ENCODE data around the gene CYB5RL. TPM values are rescaled to one million over a fixed set of nuclear protein-coding genes. Genes with fewer than 3 reads are reported as not detected.

The CYB5RL gene
- total and polyA plus RNA-seq, 2 of the 13 experiments (the other 11 are each of a cell fraction or from before 2014, with no cell fraction given) = 3.7 to 5.0 TPM

GRCh38 chr1:54199765-54200518, at the start of gene CYB5RL, which contains the start of gene MRPL37 (continued):
- TF ChIP-seq, protein P1, sequence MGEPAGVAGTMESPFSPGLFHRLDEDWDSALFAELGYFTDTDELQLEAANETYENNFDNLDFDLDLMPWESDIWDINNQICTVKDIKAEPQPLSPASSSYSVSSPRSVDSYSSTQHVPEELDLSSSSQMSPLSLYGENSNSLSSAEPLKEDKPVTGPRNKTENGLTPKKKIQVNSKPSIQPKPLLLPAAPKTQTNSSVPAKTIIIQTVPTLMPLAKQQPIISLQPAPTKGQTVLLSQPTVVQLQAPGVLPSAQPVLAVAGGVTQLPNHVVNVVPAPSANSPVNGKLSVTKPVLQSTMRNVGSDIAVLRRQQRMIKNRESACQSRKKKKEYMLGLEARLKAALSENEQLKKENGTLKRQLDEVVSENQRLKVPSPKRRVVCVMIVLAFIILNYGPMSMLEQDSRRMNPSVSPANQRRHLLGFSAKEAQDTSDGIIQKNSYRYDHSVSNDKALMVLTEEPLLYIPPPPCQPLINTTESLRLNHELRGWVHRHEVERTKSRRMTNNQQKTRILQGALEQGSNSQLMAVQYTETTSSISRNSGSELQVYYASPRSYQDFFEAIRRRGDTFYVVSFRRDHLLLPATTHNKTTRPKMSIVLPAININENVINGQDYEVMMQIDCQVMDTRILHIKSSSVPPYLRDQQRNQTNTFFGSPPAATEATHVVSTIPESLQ (CRISPR knock-in tag; conservative IDR thresholded peaks at IDR 0.05) = 0 out of 2 replicates have a peak, but pooled peaks have one; percentile 40
- TF ChIP-seq DZIP1 (CRISPR knock-in tag; IDR thresholded peaks at IDR 0.05) (no peak), HNF4A (CRISPR knock-in tag; IDR thresholded peaks at IDR 0.05) (peak; percentile 33), NBN (conservative IDR thresholded peaks at IDR 0.05) (no peak), CREB3 (CRISPR knock-in tag; IDR thresholded peaks at IDR 0.05) (0 out of 2 replicates have a peak, but pooled peaks have one; percentile 59), ARID5B (CRISPR knock-in tag; IDR thresholded peaks at IDR 0.05) (peak; percentile 34; the same call in 1 of the 2 replicates), MXD4 (CRISPR knock-in tag; IDR thresholded peaks at IDR 0.05) (peak; percentile 30; the same call in 1 of the 2 replicates), ASH2L (IDR thresholded peaks at IDR 0.05; ENCODE audit: insufficient read length, low read depth, low read length) (peak; percentile 74), ZNF333 (CRISPR knock-in tag; IDR thresholded peaks at IDR 0.05; ENCODE audit: borderline replicate concordance) (peak; percentile 80; the same call in 1 of the 2 replicates), NKX3-1 (CRISPR knock-in tag; IDR thresholded peaks at IDR 0.05) (0 out of 2 replicates have a peak, but pooled peaks have one; percentile 39), RFXANK (CRISPR knock-in tag; IDR thresholded peaks at IDR 0.05) (0 out of 2 replicates have a peak, but pooled peaks have one; percentile 41), FOXC1 (CRISPR knock-in tag; IDR thresholded peaks at IDR 0.05; ENCODE audit: borderline replicate concordance) (peak; percentile 16; the same call in 1 of the 2 replicates), TBX2 (CRISPR knock-in tag; IDR thresholded peaks at IDR 0.05; ENCODE audit: borderline replicate concordance) (no peak; the same call in 1 of the 2 replicates), SALL2 (CRISPR knock-in tag; IDR thresholded peaks at IDR 0.05) (peak; percentile 59; the same call in 1 of the 2 replicates), ZFP36L2 (CRISPR knock-in tag; IDR thresholded peaks at IDR 0.05) (no peak)
- TF ChIP-seq, protein P2, sequence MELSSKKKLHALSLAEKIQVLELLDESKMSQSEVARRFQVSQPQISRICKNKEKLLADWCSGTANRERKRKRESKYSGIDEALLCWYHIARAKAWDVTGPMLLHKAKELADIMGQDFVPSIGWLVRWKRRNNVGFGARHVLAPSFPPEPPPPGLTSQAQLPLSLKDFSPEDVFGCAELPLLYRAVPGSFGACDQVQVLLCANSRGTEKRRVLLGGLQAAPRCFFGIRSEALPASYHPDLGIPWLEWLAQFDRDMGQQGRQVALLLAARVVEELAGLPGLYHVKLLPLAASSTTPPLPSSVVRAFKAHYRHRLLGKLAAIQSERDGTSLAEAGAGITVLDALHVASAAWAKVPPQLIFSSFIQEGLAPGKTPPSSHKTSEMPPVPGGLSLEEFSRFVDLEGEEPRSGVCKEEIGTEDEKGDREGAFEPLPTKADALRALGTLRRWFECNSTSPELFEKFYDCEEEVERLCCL (CRISPR knock-in tag; IDR thresholded peaks at IDR 0.05; ENCODE audit: borderline replicate concordance) = peak; percentile 60; the same call in 1 of the 2 replicates
